Type B pancreatic cell (in vitro differentiated cells): ENCODE results near the gene RAB3B. TPM values are rescaled to one million over a fixed set of nuclear protein-coding genes. Genes with fewer than 3 reads are reported as not detected.
A peak's percentile ranks its signal among the peaks of the same experiment; 100 is the strongest.
"Not testable (repeated sequence)": the region's sequence is repeated elsewhere in the genome, so short reads cannot be mapped to it uniquely, and the experiment has no call there.

Experiments
- DNase-seq: peaks from one replicate; pipeline ENCODE4 v3.0.0; 2021; ENCODE audit warnings: mixed read lengths; ENCODE audit not compliant: unreplicated experiment; ENCODE audit errors: extremely low spot score
- H3K27ac Mint-ChIP-seq: 2 replicates; pipeline ENCODE4 v1.8.0; 2021; ENCODE audit warnings: mild to moderate bottlenecking, mixed read lengths
- H3K27me3 Mint-ChIP-seq: 2 replicates; pipeline ENCODE4 v1.8.0; 2021; ENCODE audit warnings: mixed read lengths
- H3K36me3 Mint-ChIP-seq: 2 replicates; pipeline ENCODE4 v1.8.0; 2021; ENCODE audit warnings: mixed read lengths
- H3K4me1 Mint-ChIP-seq: one replicate; pipeline ENCODE4 v1.8.0; 2021; ENCODE audit warnings: mixed read lengths; ENCODE audit not compliant: unreplicated experiment
- H3K4me3 Mint-ChIP-seq: 2 replicates; pipeline ENCODE4 v1.8.0; 2021; ENCODE audit warnings: mild to moderate bottlenecking, mixed read lengths
- H3K9me3 Mint-ChIP-seq: 2 replicates; pipeline ENCODE4 v1.8.0; 2021; ENCODE audit warnings: mixed read lengths
- total RNA-seq: library from RNA; stranded (reverse); gene quantifications from 2 replicates; pipeline ENCODE4 v1.2.1, GENCODE V29; 2021; ENCODE audit warnings: low replicate concordance
- TF ChIP-seq, protein P1 (sequence below): fragments of 200-600 bp; sonication (generic); conservative IDR thresholded peaks from 2 replicates; pipeline ENCODE4 v1.5.0; 2021; ENCODE audit warnings: antibody characterized with exemption, mild to moderate bottlenecking

The RAB3B gene
- total RNA-seq, 1 donor from 2014 or later = 16.9 TPM

DNA sequence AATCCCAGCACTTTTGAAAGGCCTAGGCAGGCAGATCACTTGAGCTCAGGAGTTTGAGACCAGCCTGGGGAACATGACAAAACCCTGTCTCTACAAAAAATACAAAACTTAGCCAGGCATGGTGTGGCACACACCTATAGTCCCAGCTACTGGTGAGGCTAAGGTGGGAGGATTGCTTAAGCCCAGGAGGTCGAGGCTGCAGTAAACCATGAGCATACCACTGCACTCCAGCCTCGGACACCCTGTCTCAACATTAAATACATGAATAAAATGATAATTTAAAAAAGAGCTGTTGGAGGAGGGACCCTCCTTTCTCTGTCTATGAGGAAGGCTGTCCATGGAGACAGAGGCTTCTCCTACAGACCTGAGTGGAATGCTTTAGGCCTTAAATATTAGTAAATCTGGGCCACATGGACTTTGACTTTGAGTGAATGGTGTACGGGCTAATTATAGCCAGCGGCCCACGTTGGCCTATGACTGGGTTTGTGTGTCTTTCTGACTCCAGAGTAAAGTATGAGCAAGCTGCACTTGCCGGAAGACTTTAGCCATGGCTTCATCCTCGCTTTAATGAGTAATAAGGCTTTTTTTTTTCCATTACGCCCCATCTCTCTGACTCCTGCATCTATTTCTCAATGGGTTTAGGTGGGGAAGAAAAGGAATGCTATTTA is 21.3 kb downstream of the RAB3B start:
- H3K9me3 Mint-ChIP-seq = no peaks in the 10 kb centered on the region
- no peak overlapping the region for H3K4me3 Mint-ChIP-seq
- no peak for DNase-seq
- H3K27ac Mint-ChIP-seq = peak overlapping the region; percentile 11
- TF ChIP-seq, protein P1, sequence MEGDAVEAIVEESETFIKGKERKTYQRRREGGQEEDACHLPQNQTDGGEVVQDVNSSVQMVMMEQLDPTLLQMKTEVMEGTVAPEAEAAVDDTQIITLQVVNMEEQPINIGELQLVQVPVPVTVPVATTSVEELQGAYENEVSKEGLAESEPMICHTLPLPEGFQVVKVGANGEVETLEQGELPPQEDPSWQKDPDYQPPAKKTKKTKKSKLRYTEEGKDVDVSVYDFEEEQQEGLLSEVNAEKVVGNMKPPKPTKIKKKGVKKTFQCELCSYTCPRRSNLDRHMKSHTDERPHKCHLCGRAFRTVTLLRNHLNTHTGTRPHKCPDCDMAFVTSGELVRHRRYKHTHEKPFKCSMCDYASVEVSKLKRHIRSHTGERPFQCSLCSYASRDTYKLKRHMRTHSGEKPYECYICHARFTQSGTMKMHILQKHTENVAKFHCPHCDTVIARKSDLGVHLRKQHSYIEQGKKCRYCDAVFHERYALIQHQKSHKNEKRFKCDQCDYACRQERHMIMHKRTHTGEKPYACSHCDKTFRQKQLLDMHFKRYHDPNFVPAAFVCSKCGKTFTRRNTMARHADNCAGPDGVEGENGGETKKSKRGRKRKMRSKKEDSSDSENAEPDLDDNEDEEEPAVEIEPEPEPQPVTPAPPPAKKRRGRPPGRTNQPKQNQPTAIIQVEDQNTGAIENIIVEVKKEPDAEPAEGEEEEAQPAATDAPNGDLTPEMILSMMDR = no peak
- no peaks in the 10 kb centered on the region for H3K27me3 Mint-ChIP-seq
- no peaks in the 10 kb centered on the region for H3K36me3 Mint-ChIP-seq
- H3K4me1 Mint-ChIP-seq = peaks cover 5% of the 10 kb centered on the region

- Mint-ChIP-seq H3K27ac (no peak overlapping the region), H3K4me3 (no peak overlapping the region), H3K36me3 (no peaks in the 10 kb centered on the region), H3K9me3 (no peaks in the 10 kb centered on the region), H3K27me3 (no peaks in the 10 kb centered on the region), H3K4me1 (peaks cover 5% of the 10 kb centered on the region)
- TF ChIP-seq, protein P1 = no peak
- no peak for DNase-seq
These were observed 21.9 kb downstream of the RAB3B start for GRCh38 chr1:51968632-51969031.

DNA sequence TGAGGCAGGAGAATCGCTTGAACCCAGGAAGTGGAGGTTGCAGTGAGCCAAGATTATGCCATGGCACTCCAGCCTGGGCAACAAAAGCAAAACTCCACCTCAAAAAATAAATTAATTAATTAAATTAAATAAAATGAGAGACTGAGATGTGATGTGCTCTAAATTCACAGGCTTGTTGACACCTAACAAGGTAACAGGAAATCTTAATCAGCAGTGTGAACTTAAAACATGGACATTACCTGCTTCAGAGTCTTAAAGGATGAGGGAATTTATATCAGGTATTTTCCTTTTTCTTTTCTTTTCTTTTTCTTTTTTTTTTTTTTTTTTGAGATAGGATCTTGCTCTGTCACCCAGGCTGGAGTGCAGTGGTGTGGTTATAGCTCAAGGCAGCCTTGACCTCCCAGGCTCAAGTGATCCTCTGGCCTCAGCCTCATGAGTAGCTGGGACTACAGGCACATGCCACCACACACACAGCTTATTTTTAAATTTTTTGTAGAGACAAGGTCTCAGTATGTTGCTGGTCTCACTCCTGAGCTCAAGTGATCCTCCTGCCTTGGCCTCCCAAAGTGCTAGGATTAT is 23.2 kb downstream of the RAB3B start:
- not testable (repeated sequence) for H3K9me3 Mint-ChIP-seq, DNase-seq, H3K4me3 Mint-ChIP-seq, H3K4me1 Mint-ChIP-seq, H3K36me3 Mint-ChIP-seq, H3K27ac Mint-ChIP-seq, H3K27me3 Mint-ChIP-seq

DNA sequence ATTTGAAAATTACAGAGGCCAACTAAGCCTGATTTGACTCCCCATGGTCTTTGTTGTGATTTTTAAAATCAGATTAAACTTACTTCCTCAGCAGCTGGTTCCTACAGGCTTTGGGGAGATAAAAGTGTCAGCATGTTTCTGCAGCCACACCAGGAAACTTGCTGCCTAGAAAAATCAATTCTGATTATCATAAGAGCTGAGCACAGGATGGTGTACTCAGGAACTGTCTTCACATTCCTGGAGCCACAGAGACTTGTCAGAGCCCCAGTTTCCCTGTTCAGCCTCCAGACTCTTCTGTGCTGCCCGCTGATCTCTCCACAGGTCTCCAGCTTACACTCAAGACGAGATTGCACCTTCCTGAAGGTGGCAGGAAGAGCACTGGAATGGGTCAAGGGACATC is 23.9 kb downstream of the RAB3B start:
- H3K4me3 Mint-ChIP-seq = no peak overlapping the region
- H3K36me3 Mint-ChIP-seq = no peaks in the 10 kb centered on the region
- TF ChIP-seq, protein P1 = no peak
- no peak overlapping the region for H3K27ac Mint-ChIP-seq
- DNase-seq = no peak
- H3K4me1 Mint-ChIP-seq = peaks cover 5% of the 10 kb centered on the region
- H3K27me3 Mint-ChIP-seq = no peaks in the 10 kb centered on the region
- H3K9me3 Mint-ChIP-seq = no peaks in the 10 kb centered on the region

DNA sequence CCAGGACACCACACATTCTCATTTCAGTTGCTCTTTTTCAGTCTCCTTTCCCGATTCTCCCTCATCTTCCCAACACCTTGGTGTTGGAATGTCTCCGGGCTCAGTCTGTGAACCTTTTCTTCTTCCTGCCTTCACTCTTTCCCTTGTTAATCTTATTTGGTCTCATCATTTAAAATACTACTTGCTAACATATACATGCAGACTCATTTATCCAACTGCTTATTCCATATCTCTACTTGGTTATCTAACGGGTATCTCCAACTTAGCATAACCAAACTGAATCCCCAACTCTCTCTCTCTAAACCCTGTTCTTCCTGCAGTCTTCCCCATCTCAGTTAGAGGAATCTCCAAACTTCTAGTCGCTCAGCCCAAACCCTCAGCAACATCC is 26.2 kb downstream of the RAB3B start:
- H3K9me3 Mint-ChIP-seq = no peaks in the 10 kb centered on the region
- no peak overlapping the region for H3K27ac Mint-ChIP-seq
- H3K4me3 Mint-ChIP-seq = no peak overlapping the region
- no peaks in the 10 kb centered on the region for H3K27me3 Mint-ChIP-seq
- DNase-seq = no peak
- TF ChIP-seq, protein P1 = no peak
- H3K4me1 Mint-ChIP-seq = no peaks in the 10 kb centered on the region
- no peaks in the 10 kb centered on the region for H3K36me3 Mint-ChIP-seq

GRCh38 chr1:51963592-51964308 is 26.8 kb downstream of the RAB3B start:
- H3K27ac Mint-ChIP-seq = no peak overlapping the region
- no peaks in the 10 kb centered on the region for H3K36me3 Mint-ChIP-seq
- no peak overlapping the region for H3K4me3 Mint-ChIP-seq
- H3K27me3 Mint-ChIP-seq = no peaks in the 10 kb centered on the region
- no peaks in the 10 kb centered on the region for H3K4me1 Mint-ChIP-seq
- H3K9me3 Mint-ChIP-seq = no peaks in the 10 kb centered on the region
- TF ChIP-seq, protein P1 = no peak
- DNase-seq = no peak
